GM18511 (cell line): Measurements from ENCODE around the gene DOCK9.

ENCODE experiments used
- ATAC-seq: cut with Tn5 transposase; IDR thresholded peaks from one replicate; pipeline ENCODE4 v1.9.1; 2021; ENCODE audit warnings: mild to moderate bottlenecking, moderate library complexity; ENCODE audit not compliant: unreplicated experiment

Gene DOCK9

GRCh38 chr13:98954313-98954712 is 23.6 kb downstream of the DOCK9 start:
- no peak for ATAC-seq

- no peak for ATAC-seq
These were observed 26.6 kb downstream of the DOCK9 start for GRCh38 chr13:98951266-98951665.

GRCh38 chr13:98950705-98951104 is 27.2 kb downstream of the DOCK9 start:
- no peak for ATAC-seq

DNA sequence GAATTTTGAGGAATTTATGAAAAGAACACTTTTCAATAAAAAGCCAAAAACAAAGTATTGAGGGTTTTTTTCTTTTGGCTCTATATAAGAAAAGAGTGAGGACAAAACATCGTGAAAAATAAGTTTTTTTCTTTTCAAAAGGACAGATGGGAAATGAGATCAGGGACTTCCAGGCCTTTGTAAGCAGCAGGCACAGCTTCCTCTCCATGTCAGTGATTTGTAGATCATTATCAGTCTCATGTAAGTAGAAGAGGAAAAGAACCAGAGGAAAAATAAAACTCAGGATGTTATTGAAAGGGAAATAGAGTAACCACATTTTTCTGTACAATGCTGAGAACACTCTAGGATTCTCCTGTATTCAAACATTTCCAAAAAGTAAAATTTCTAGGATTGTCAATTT is 29.9 kb downstream of the DOCK9 start:
- no peak for ATAC-seq

GRCh38 chr13:98945863-98946605 is 31.8 kb downstream of the DOCK9 start:
- ATAC-seq = no peak

- no peak for ATAC-seq
These were observed 33.5 kb downstream of the DOCK9 start for GRCh38 chr13:98944336-98944735.

GRCh38 chr13:98942997-98943396 is 34.9 kb downstream of the DOCK9 start:
- ATAC-seq = no peak

DNA sequence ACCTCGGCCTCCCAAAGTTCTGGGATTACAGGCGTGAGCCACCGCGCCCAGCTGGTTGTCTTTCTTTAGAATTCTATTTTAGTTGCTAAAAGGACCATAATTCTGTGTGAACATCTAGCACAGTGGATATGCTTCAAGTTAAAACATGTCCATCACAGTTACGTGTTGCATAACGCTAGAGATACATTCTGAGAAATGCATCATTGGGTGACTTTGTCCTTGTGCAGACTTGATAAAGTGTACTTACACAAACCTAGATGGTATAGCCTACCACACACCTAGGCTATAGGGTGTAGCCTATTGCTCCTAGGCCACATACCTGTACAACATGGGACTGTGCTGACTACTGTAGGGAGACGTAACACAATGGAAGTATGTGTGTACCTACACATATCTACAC is 35.4 kb downstream of the DOCK9 start:
- ATAC-seq = no peak

DNA sequence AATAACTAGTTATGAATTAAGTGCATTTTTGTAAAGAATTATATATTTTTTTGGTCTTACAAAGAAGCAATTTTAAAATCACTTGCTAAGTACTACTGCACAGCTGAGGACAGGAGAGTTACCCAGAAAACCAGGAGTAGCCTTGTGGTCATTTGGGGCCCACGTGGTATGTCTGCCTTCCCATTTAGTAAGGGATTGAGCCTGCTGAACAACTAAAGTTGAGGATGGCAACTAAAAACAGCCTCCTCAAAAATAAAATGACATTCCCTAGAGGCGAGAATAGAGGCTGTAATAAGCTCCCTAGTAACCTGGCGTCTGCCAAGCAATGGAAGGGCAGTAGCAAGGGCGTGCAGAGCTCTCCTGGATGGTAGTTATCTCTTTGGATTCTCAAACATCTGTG is 36.3 kb downstream of the DOCK9 start:
- no peak for ATAC-seq

DNA sequence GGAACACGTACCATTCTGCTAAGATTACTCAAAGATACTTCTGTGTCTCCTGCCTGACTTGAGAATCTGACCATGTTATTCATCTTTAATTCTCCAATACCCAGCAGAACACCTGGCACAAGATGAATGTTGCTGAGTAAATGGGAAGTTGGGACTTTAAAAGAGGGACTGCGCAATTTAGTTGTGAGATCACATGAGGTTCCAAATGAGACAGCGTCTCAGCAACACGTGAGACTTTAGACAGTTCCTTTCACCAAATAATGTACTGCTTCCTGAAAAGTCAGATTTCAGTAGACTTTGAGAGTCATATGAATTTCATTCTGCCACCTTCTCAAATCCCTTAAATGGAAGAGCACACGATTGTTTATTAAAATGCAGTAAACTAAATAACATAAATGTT is 36.7 kb downstream of the DOCK9 start:
- no peak for ATAC-seq

DNA sequence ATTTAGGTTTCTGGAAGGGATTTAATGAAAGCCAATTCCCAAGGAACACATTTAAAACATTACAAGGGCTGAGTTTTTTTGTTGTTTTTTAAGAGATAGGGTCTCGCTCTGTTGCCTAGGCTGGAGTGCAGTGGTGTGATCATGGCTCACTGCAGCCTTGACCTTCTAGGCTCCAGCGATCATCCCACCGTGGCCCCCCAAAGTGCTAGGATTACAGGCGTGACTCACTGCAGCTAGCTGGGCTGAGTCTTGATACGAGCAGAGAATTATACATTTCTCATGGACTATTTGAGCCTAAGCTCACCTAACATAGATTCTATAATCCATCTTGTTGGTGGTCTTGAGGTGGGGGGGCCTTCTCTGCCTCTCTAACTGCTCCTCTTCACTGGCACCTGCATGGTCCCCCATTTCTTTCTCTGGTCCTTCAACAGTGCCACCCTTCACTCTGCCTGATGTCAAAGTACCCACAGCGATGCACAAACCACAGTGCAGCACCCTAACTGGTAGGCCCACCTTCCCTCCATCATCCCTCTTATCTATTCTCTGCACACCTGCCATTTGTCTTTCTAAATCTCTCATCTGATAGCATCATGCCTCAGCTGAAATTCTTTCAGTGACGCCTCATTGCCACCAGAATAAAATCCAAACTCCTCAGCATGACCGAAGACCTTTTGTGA is 37.4 kb downstream of the DOCK9 start:
- no peak for ATAC-seq

DNA sequence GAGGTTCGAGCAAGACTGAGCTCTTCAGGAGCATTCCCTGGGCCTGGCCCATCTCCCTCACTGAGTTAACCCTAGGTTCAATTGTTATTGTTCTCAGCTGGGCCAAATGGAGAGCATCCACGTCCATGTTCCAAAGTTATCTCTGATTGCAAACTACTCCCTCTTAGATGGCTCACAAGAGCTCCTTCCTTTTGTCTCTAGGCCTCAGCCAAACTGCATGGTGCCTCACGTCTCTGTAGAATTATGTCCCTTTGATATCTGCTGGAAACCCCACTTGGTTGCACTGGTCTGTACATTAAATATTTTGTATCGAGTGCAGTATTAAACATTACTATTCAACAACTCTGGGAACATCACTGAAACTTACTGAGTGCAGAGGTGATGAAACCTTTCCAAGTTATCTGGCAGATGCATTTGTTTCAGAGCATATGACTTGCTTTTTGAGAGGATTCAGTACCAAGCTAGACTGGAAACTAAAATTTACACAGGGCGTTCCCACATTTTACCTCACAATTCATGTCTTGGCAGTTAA is 38.1 kb downstream of the DOCK9 start:
- no peak for ATAC-seq

GRCh38 chr13:98938801-98939200 is 39.1 kb downstream of the DOCK9 start:
- ATAC-seq = no peak

DNA sequence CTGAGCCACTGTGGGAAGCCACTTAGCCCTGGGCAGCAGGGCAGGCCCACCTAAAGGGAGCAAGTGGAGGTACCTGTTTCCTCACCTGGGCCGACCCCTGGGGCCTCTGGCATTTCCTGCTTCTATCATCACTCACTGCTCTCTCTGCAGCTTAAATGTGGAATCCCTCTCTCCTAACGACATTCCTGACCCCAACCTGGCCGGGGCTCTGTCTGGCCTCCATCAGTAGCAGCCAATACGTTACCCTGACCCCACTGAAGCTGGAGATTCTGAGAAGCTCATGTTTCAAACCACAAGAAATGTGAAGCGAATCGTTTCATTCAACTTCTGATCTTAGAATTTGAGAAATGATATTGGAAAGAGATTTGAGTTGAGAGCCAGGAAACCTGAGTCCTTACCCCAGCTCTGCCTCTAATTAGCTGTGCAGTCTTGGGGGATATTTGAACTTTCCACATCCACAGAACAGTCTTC is 39.9 kb downstream of the DOCK9 start:
- ATAC-seq = no peak

GRCh38 chr13:98934243-98934642 is 43.6 kb downstream of the DOCK9 start:
- no peak for ATAC-seq

- no peak for ATAC-seq
These were observed 47.7 kb downstream of the DOCK9 start for GRCh38 chr13:98930151-98930591.

DNA sequence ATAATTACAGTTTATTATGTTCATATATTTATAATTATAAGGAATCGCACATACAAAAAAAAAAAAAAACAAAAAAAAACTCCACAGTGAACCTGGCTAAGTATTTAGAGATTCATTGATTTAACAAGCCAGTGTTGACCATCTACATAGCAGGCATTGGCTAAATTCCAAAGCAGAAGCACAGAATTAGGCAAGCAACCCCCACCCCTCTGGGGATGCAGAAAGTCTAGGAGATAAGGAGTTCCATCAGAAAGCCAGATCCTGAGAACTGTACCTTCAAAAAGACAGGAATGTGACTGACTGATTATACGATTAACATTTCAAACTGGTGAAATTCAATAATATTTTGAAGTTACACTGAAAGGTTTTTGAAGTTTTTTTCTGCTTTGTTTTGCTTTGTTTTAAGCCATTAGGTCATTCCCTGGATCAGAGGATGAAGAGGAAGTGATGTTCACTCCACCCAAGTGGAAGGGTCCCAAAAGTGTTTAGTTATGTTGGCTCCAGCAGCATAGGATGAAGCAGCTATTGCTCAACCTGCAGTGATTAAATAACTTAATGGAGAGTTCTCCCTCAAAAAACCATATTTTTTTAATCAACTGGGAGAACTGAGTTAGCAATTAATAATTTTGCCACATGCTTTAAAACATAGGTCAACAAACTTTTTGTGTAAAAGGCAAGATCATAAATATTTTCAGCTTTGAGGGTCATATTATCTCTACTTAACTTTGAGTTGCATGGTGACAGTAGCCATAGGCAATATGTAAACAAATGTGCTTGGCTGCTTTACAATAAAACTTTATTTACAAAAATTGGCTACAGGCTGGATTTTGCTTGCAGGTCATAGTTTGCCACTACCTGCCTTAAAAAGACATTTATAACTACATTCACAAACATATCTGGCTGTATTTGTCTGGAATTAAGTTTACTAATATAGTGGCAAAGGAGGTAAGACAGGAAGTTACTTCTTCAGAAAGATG is 49.6 kb downstream of the DOCK9 start:
- no peak for ATAC-seq

GRCh38 chr13:98925949-98926348 is 51.9 kb downstream of the DOCK9 start:
- ATAC-seq = no peak

- no peak for ATAC-seq
These were observed 54.0 kb downstream of the DOCK9 start for GRCh38 chr13:98923641-98924397.

- no peak for ATAC-seq
These were observed 55.6 kb downstream of the DOCK9 start for GRCh38 chr13:98922306-98922705.
